Keratinocyte (primary cell): ENCODE data around the gene NVL. TPM values are rescaled to one million over a fixed set of nuclear protein-coding genes. Genes with fewer than 3 reads are reported as not detected.

ENCODE experiments used
- DNase-seq: peaks from one replicate; pipeline ENCODE4 v3.0.0-alpha.2; 2011; ENCODE audit warnings: low read depth, missing footprints, low spot score
- FAIRE-seq: peaks from 2 replicates; lab custom pipeline; 2011; peaks lifted over from hg19 to GRCh38; lab: Jason Lieb, UNC
- H2AFZ ChIP-seq: 2 replicates; pipeline ENCODE4 v1.6.0; 2012; ENCODE audit warnings: low read length, control low read depth, inconsistent platforms; ENCODE audit not compliant: control insufficient read depth
- H3K27ac ChIP-seq: 2 replicates; pipeline ENCODE4 v1.5.1; 2011; ENCODE audit warnings: low read length; ENCODE audit not compliant: control insufficient read depth, insufficient read depth
- H3K27me3 ChIP-seq: 3 replicates; pipeline ENCODE4 v1.6.0; 2011; ENCODE audit warnings: low read length; ENCODE audit not compliant: control insufficient read depth, insufficient read depth; ENCODE audit errors: extremely low read depth
- H3K36me3 ChIP-seq, 2 experiments: 2 replicates in 1 of 2; 3 replicates in 1 of 2; pipeline ENCODE4 v1.5.1; 2011; ENCODE audit warnings: low read length in 2 of 2, mild to moderate bottlenecking in 1 of 2; ENCODE audit not compliant: control insufficient read depth in 2 of 2, insufficient read depth in 2 of 2; ENCODE audit errors: extremely low read depth in 1 of 2
- H3K4me1 ChIP-seq: 3 replicates; pipeline ENCODE4 v1.5.1; 2011; ENCODE audit warnings: low read length; ENCODE audit not compliant: control insufficient read depth, insufficient read depth; ENCODE audit errors: extremely low read depth
- H3K4me2 ChIP-seq: 3 replicates; pipeline ENCODE4 v1.6.0; 2011; ENCODE audit warnings: low read depth, low read length; ENCODE audit not compliant: control insufficient read depth, insufficient read depth; ENCODE audit errors: extremely low read depth
- H3K4me3 ChIP-seq, 3 experiments: fragments of 200-600 bp in 1 of 3; sonication (generic) in 1 of 3; 2 replicates in 2 of 3; 3 replicates in 1 of 3; pipeline ENCODE4 v1.5.1; 2011 to 2016; ENCODE audit warnings: low read length in 3 of 3, mild to moderate bottlenecking in 3 of 3, control low read depth in 2 of 3, inconsistent platforms in 1 of 3, low read depth in 1 of 3, mixed read lengths in 1 of 3, mixed run types in 1 of 3, moderate library complexity in 1 of 3; ENCODE audit not compliant: control insufficient read depth in 2 of 3, insufficient read depth in 2 of 3; ENCODE audit errors: extremely low read depth in 1 of 3
- H3K79me2 ChIP-seq: 2 replicates; pipeline ENCODE4 v1.6.0; 2012; ENCODE audit warnings: low read length; ENCODE audit not compliant: control insufficient read depth, insufficient read depth
- H3K9ac ChIP-seq: 3 replicates; pipeline ENCODE4 v1.6.0; 2011; ENCODE audit warnings: low read length; ENCODE audit not compliant: control insufficient read depth, insufficient read depth; ENCODE audit errors: extremely low read depth
- H3K9me1 ChIP-seq: 3 replicates; pipeline ENCODE4 v1.6.0; 2011; ENCODE audit warnings: low read length; ENCODE audit not compliant: control insufficient read depth, insufficient read depth; ENCODE audit errors: extremely low read depth
- H3K9me3 ChIP-seq: 2 replicates; pipeline ENCODE4 v1.5.1; 2012; ENCODE audit warnings: low read depth, low read length; ENCODE audit not compliant: control insufficient read depth
- H4K20me1 ChIP-seq: 3 replicates; pipeline ENCODE4 v1.6.0; 2011; ENCODE audit warnings: low read length; ENCODE audit not compliant: control insufficient read depth, insufficient read depth; ENCODE audit errors: extremely low read depth
- CTCF ChIP-seq, 3 experiments: IDR thresholded peaks in 1 of 3; conservative IDR thresholded peaks in 1 of 3; optimal IDR thresholded peaks in 1 of 3; 2 replicates in 2 of 3; 3 replicates in 1 of 3; pipeline versions ENCODE3 to v1.5.1; 2011; ENCODE audit warnings: low read length in 3 of 3, mild to moderate bottlenecking in 3 of 3, moderate library complexity in 2 of 3, control low read depth in 1 of 3, inconsistent platforms in 1 of 3; ENCODE audit not compliant: insufficient read depth in 2 of 3; ENCODE audit errors: extremely low read depth in 1 of 3
- EZH2 ChIP-seq: IDR thresholded peaks from one replicate; pipeline ENCODE4 v1.6.1; 2012; ENCODE audit warnings: inconsistent platforms, mild to moderate bottlenecking, low read length, moderate library complexity
- dilution Hi-C: fragments of 300-500 bp; cut with MboI; formaldehyde crosslinking; loops from one replicate; pipeline ENCODE4 v1.7.0; 2020; ENCODE audit warnings: low sequenced_read_pairs; ENCODE audit not compliant: extremely low pct_ligation_motif_present
- polyA plus RNA-seq, 5 experiments: library from polyadenylated mRNA; depleted of rRNA in 3 of 5; stranded (reverse) in 3 of 5; stranded (forward) in 1 of 5; unstranded in 1 of 5; fragments of >200 nt; gene quantifications; 1 replicate in 1 of 5; 2 replicates in 3 of 5; 3 replicates in 1 of 5; pipeline versions ENCODE4 v1.2.1 to v1.2.3, GENCODE V29; 2011 to 2012; ENCODE audit warnings: missing spikeins in 2 of 5, low read depth in 1 of 5, low replicate concordance in 1 of 5

NVL gene
- polyA plus RNA-seq, 1 donor (not counting 4 experiments of a cell fraction or from before 2014, with no cell fraction given), result 24.9 TPM

- Histone ChIP-seq H3K9me1 (peaks cover 5% of the 10 kb centered on the region), H3K9ac (peak overlapping the region; percentile 67), H3K36me3 (no peaks in the 10 kb centered on the region), H3K4me2 (peak overlapping the region; percentile 30), H3K27ac (peak overlapping the region; percentile 79), H3K79me2 (no peaks in the 10 kb centered on the region), H3K9me3 (no peaks in the 10 kb centered on the region), H3K4me1 (peaks cover 31% of the 10 kb centered on the region), H3K27me3 (no peaks in the 10 kb centered on the region), H2AFZ (peak overlapping the region; percentile 69), H4K20me1 (no peaks in the 10 kb centered on the region), H3K4me3 (no peak overlapping the region)
- TF ChIP-seq EZH2 (no peak), CTCF (optimal IDR thresholded peaks at IDR 0.05 in 1 of 3, IDR thresholded peaks at IDR 0.05 in 1 of 3, conservative IDR thresholded peaks at IDR 0.05 in 1 of 3; ENCODE audit: extremely low read depth in 1 of 3, insufficient read depth in 2 of 3, low read length in 3 of 3) (no peak)
- dilution Hi-C loops, result no loop called here
- FAIRE-seq, result no peak
- DNase-seq, result no peak
Observed at GRCh38 chr1:224213438-224214119, 116.4 kb downstream of the NVL start.

- H3K9me1 ChIP-seq, result peaks cover 5% of the 10 kb centered on the region
- H3K79me2 ChIP-seq, result no peaks in the 10 kb centered on the region
- peak overlapping the region; percentile 79 for H3K27ac ChIP-seq
- no peak for TF ChIP-seq CTCF (optimal IDR thresholded peaks at IDR 0.05 in 1 of 3, IDR thresholded peaks at IDR 0.05 in 1 of 3, conservative IDR thresholded peaks at IDR 0.05 in 1 of 3; ENCODE audit: extremely low read depth in 1 of 3, insufficient read depth in 2 of 3, low read length in 3 of 3)
- no peak for TF ChIP-seq EZH2
- H3K4me2 ChIP-seq, result peak overlapping the region; percentile 30
- H3K9me3 ChIP-seq, result no peaks in the 10 kb centered on the region
- H3K4me1 ChIP-seq, result peaks cover 31% of the 10 kb centered on the region
- H3K36me3 ChIP-seq, result no peaks in the 10 kb centered on the region
- no peaks in the 10 kb centered on the region for H4K20me1 ChIP-seq
- DNase-seq, result peak; percentile 87
- dilution Hi-C loops, result no loop called here
- H3K9ac ChIP-seq, result peak overlapping the region; percentile 39
- FAIRE-seq, result peak; percentile 44
- no peak overlapping the region for H3K4me3 ChIP-seq
- peak overlapping the region; percentile 2 for H2AFZ ChIP-seq
- H3K27me3 ChIP-seq, result no peaks in the 10 kb centered on the region
Observed at GRCh38 chr1:224212618-224213061, 117.3 kb downstream of the NVL start.
